Lung microvascular endothelial cell (primary cell): ENCODE measurements around the gene PAXX. TPM values are rescaled to one million over a fixed set of nuclear protein-coding genes. Genes with fewer than 3 reads are reported as not detected.
A peak's percentile ranks its signal among the peaks of the same experiment; 100 is the strongest.

Experiments
- DNase-seq, 2 donors: peaks; one replicate each; pipeline versions ENCODE4 v3.0.0 to v3.0.0-alpha.2; 2010; ENCODE audit warnings: low read depth in 2 of 2
- total RNA-seq: library from RNA; depleted of rRNA; stranded (reverse); fragments of >200 nt; gene quantifications from 2 replicates; pipeline ENCODE4 v1.2.1, GENCODE V29; 2014

The PAXX gene, protein sequence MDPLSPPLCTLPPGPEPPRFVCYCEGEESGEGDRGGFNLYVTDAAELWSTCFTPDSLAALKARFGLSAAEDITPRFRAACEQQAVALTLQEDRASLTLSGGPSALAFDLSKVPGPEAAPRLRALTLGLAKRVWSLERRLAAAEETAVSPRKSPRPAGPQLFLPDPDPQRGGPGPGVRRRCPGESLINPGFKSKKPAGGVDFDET
- 8.9 and 9.7 TPM in 2 replicates for total RNA-seq

DNA sequence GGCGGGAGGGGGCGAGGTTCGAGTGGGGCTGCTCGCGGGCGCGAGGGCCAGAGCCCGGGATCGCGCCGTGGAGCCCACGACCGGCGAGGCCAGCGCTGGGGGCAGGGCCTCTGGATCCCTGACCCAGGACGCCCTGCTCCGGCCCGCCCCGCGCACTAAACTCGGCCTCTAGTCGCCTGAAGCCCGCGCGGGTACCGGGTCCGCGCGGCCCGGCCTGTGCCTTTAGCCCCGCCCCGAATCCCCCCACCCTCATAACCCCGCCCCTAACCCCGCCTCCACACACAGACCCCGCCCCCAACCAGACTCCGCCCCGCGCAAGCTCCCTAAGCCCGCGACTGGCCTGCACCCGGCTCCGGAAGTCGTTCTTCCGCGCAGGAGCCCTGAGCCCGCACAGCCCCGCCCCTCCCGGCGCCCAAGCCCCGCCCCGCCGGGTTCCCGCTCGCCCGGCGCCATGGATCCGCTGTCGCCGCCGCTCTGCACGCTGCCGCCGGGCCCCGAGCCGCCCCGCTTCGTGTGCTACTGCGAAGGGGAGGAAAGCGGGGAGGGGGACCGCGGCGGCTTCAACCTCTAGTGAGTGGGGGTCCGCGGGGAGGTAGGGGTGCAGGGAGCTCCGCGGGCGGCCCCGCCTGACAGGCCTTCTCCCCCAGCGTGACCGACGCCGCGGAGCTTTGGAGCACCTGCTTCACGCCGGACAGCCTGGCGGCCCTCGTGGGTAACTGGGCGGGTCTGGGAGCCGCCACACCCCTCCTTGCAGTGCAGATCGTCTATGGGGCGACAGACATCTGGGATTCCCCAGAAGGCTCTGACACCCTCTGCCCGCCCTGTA, at the start of gene PAXX:
Gene PAXX, plus strand, starts transcription at position 430 of the 826 bp plus-strand sequence. Its CDS starts 22 bp downstream, at position 452.
- peak; percentile 93 to 94 for DNase-seq

DNA sequence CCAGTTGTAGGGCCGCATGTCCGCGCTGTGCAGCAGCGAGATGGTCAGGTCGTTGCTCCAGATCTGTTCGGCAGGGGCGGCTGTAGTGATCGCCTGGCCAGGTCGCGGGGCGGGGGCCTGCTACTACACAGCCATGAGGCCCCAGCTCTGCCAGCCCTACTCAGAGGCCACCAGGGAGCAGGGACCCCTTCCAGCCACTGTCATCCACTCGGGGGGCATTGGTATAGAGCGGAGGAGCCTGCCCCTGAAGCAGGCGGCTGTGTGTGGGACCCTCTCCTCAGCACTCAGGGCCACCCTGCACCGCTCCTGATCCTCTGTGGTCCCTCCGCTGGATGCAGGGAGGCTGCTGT, 49.4 kb upstream of the PAXX start:
- no peak for DNase-seq

DNA sequence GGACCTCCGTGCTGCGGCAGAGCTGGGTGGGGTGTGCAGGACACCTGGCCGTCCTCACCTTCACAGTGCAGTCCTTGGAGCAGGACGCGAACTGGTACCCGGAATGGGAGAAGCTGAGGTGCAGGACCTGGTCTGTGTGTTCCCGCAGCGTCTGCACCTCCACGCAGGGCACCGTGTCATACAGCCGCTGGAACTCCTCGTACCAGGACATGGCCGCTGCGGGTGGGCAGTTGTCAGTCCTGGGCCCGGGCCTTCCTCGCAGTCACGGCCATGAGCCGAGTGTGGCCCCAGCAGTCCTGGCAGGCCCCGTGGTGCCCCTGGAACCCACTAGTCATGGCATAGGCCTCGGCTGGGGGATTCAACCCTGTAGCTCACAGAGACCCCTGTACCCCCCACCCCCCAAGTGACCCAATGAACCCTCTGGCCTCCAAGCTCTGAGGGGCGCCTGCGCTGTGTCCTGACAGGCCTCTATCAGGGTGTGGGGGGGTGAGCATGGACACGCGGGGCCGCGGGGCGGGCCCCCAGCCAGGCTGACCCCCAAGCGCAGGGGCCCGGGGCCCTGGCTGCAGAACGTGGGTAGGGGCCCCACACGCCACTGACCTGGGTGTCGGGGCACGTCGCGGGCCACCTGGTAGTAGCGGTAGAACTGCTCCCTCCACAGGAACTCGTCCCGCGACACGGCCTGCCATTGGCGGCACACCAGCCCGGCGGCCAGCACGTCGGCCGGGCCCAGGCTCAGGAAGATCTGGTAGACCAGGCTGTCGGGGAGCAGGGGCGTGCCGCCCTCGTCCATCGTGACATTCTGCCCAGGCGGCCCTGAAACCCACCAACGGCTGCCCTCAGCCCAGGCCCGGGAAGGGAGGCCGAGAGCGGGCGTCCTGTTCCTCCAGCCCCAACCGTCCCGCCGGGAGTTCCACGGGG, 48.7 kb upstream of the PAXX start:
- DNase-seq: peak; percentile 63 to 65

DNA sequence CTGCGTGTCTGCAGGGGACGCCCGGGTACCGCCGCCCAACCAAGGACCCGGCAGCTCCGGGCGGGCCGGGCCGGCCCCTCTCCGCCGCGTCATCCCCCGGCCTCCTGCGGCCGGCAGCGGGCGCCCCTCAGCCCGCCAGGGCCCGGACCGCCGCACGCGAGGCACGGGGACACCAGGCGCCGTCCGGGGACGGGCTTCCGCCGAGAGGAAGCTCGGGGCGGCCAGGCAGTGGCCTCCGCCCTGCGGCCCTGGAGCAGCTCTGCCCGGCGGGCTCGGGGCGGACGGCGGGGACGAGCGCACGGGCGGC, 48.1 kb upstream of the PAXX start:
- DNase-seq: peak; percentile 78 to 88

DNA sequence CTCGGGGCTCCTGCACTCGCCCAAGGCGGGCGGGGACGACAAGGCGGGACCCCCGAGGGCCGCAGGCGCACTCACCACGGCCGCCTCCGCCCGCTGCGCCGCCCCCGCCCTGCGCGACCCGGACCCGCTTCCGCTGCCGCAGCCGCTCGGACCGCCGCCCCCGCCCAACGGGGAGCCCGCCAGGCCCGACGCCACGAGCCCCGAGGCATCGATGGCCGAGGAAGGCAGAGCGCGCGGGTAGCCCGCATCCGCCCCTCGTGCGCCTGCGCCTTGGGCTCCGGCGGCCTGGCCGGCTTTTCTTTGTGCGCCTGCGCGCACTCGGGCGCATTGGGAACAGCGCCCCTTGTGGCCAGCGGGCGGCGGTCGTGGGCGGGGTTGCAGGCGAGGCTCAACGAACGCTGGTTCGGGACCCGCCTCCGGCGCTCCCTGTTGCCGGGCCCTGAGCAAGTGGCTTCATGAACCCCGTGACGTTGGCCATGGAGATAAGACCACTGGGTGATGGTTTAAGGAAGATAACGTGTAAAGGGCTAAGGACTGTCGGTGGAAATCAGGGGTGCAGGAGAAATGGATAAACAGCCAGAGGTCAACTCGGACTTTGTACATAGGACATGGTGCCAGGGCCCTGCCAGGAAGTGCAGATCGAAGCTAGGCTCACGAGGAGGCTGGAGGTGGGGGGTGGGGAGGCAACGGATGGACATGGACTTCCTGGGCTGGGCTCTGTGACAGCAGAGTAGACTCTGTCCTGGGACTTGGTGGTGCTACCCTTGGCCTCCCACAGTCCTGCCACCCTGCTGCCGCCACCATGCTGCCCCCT, 47.5 kb upstream of the PAXX start, which contains the start of the genes C8G and FBXW5:
Gene C8G, plus strand, starts transcription at position 725 of the 814 bp plus-strand sequence. Its CDS starts 78 bp downstream, at position 803.
Gene FBXW5, minus strand, starts transcription at position 220 of the 814 bp plus-strand sequence. CDS start 655 bp downstream, outside the sequence.
- peak; percentile 94 to 97 for DNase-seq

DNA sequence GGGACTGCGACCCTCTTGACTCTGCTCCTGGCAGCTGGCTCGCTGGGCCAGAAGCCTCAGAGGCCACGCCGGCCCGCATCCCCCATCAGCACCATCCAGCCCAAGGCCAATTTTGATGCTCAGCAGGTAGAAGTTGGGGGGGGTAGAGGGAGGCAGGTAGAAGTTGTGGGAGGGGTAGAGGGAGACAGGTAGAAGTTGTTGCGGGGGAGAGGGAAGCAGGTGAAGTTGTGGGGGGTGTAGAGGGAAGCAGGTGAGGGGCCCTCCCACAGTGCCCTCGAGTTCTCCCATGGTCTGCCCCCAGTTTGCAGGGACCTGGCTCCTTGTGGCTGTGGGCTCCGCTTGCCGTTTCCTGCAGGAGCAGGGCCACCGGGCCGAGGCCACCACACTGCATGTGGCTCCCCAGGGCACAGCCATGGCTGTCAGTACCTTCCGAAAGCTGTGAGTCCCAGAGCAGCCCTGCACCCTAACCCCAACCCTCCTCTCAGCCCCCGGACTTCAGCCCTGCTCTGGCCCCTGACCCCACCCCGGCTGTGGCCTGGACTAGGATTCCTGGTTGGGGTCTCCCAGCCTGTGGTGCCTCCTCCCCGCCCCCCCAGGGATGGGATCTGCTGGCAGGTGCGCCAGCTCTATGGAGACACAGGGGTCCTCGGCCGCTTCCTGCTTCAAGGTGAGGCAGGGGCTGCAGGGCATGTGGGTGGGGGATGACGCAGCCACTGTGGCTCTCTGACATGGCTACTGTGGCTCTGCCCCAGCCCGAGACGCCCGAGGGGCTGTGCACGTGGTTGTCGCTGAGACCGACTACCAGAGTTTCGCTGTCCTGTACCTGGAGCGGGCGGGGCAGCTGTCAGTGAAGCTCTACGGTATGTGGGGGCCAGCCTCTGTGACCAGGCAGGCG, 46.6 kb upstream of the PAXX start:
- no peak for DNase-seq

DNA sequence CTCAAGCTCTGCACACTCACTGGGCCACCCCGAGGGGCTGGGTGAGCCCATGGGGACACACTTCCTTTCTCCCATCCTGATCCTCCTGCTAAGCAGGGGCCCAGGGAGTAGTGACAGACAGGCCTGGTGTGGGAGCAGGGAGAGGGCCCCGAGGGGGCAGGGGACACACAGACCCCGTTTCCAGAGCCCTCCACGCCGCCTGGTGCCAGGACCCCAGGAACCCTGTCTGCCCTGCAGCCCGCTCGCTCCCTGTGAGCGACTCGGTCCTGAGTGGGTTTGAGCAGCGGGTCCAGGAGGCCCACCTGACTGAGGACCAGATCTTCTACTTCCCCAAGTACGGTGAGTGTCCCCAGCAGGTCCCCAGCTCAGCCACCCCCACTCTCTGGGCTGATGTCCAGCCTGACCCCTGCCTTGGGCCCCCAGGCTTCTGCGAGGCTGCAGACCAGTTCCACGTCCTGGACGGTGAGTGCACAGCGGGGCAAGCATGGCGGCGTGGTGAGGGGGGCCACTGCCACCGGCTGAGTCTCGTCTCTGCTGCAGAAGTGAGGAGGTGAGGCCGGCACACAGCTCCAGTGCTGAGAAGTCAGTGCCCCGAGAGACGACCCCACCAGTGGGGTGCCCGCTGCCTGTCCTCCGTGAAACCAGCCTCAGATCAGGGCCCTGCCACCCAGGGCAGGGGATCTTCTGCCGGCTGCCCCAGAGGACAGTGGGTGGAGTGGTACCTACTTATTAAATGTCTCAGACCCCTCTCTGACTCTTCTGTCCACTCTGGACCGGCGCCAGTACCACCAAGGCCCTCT, 45.8 kb upstream of the PAXX start:
- no peak for DNase-seq

DNA sequence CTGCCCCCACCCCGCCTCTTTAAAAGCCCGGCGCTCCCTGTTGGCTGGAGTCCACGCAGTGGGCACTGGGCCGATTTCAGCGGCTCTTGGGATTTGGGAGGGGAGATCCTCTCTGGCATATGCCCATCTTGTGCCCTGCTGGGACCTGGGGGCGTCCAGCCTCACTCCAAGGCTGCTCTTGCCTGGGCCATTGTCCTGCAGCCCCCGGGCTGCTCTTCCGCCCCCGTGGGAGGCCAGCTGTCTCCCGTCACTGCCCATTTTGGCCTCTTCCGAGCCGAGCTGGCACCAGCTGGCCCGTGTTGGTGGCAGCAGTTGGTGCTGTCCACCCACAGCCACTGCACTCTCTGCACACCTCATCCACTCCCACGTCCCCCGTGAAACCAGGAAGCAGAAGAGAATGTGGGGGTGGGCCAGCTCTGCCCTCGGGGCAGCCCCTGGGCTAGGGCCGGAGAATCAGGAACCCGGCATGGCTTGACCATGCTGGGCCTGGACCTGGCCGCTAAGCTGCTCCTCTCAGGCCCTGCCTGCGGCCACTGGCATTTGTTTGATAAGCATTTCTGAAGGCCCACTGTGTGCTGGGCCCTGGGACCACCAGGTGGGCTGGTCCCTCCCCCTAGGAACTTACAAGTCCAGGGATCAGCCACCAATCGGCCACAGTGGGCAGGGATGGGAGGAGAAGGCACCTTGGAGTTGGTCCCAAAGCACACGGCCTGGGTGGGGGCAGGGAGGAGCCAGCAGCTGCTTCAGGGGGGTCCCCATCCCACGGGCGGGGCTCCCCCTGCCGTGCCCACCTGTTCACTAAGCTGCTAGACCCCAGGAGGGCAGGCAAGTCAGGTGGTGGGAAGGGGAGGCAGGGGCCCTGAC, 45.0 kb upstream of the PAXX start:
- DNase-seq: no peak

DNA sequence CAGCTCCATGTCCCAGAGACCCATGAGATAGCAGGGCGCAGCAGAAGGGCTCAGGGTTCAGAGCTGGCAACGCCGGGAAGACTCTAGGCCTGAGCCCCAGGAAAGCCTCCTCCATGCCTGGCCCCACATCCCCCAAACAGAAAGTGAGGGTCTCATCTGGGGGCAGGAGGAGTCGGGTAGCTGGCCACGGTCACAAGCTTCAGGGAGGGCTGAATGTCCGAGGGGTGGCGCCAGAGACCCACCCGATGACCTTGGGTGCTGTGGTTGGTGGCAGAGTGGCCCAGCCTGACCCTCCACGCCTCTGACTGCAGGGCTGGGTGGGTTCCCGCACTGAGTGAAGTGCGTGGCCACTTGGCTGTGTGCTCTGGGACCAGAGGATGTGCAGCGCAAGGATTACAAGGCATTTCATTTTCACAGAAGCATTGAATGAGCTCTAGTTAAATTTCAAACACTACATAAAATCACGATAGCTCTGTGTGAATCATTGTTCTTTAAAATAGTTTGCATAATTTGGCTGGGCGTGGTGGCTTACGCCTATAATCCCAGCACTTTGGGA, 44.2 kb upstream of the PAXX start:
- DNase-seq: peak; percentile 43 to 68

DNA sequence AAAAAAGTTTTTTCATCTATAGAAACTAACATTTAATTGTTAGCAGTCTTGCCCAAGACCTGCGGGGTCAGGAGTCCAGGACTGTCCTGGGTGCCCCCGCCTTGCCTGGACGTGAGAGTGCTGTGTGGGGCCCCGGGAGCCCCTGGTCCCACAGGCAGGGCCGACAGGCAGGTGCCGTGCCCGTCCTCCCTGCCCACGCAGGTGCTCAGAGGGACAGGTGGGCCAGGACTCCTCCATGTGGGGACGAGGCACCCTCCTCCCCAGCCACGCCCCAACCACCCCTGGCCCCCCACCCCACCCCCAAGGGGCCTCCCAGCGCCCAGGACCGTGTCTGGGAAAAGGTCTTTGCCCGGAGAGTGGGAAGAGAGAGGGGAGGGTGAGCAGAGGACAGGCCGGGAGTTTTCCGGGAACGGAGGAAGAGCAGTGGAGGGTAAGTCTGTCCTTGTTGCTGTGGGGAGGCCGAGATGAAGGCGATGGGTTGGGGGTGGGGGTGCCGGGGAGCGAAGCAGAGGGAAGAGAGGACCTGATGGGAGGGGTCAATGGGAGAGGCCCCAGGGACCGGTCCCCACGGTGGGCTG, 42.9 kb upstream of the PAXX start:
- no peak for DNase-seq

DNA sequence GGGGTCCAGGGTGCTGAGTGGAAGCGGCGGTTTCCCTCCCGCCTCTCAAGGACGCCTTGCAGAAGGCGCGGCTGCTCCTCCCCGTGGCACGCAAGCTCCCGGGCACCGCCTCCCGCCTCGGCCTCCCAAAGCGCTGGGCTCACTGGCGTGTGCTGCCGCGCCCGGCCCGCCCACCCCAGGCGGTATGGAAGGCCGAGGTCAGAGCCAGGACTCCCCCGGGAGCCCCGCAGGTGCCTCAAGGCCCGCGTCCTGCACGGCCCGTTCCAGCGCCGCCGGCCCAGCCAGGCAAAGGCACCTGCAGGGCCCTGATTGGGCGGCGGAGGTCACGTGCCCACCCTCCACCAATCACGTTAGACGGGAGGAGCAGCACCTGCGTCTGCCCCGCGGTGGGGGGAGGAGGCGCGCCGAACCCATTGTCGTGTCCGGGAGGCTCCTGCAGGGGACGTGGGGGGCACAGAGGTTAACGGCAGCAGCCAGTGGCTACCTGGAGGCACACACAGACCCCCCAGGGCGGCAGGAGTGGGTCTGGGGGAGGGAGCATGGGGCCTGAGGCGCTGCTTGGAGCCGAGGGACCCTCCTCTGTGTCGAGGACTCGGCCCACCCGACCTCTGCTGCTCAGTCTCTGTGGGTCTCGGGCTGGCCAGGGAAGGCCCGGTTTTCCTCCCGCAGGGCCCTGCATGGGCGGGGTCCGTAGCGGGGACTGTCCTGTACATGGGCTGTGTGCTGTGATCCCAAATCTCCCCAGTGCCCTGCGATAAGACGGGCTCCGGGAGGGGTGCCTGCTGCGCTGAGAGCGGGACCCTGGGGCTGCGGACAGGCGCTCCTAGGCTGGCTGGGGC, 42.2 kb upstream of the PAXX start:
- peak; percentile 83 to 95 for DNase-seq

DNA sequence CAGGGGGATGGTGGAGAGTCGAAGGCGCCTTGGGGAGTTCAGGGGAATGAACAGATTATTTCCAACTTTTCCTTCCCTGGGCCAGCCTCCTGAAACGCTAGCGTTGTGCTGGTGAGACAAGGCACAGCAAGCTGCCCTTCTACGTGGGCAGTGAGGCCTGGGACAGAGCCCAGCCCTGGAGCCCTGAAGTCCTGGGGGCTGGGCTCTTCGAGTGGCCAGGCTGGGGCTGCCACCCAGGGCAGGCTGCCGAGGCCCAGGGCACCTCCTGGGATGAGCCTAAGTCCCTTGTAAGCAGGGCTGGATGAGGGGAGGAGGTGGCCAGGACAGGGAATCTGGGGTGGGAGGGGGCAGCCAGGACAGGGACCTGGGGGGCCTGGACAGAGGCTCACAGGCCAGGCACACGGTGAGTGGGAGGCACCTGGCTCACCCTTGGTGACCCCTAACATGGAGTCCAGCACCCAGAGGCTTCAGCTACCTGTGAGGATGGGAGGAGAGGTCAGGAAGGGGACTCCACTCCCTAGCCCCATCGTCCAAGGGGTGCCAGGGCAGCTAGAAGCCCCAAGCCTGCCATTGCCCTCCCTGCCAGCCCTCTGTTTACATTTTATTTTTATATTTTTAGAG, 41.5 kb upstream of the PAXX start:
- DNase-seq: no peak

DNA sequence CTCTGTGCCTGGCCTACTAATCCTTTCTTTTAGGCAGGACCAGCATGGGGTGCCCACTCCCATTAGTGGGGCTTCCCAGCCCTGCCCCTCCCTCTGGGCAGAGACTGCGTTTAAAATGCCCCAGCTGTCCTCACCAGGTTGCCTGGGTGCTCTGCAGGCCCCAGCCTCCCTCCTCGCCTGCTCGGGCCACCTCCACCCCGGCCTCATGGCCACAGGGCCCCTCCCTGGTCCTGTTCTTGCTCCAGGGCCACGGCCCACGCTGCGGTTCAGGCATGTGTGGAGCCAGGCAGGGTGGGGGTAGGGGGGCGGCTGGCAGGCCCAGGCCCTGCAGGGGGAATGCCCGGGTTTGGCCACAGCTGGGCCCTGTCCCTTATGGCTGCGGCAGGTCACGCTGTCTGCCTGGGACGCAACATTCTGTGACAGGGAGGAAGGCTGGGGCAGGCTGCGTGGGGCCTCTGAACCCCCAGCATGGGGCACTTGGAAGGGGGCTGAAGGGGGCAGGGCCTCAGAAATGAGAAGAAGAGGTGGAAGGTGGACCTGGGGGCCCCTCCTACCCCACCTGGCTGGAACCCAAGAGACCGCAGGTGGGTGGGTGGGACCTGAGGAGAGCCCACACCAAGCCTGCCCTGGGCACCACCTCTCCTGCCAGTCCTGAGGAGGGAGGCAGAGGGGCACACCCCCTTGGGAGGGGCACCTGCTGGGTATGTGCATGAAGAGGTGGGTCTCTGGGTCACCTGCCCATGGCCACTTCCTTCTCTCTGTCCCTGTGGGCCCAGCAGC, 40.5 kb upstream of the PAXX start, which contains the start of gene LCN12:
Gene LCN12, plus strand, starts transcription at position 733 of the 780 bp plus-strand sequence. CDS start 55 bp downstream, outside the sequence.
- DNase-seq: no peak

DNA sequence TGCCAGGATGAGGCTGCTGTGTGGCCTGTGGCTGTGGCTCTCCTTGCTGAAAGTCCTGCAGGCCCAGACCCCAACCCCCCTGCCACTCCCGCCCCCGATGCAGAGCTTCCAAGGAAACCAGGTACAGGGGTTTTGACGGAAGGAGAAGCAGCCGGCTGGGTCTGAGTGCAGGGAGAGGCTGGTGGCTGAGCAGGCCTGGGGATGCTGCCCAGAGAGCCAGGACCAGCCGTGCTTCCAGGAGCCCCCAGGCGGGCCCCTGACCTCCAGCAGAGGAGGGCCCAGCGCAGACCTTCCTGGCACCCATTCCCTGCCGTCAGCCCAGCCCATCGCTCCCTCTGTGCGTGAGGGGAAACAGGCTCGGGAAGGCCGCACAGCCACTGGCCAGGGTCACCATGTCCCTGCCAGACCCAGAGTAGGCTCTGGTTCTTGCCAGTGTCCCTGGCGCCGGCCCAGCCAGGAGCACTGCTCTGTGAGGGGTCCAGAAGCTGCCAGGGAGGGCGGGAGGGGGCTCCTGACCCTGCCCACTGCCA, 39.8 kb upstream of the PAXX start:
- DNase-seq: no peak
